ENCODE results near the gene SAMHD1. TPM values are rescaled to one million over a fixed set of nuclear protein-coding genes. Genes with fewer than 3 reads are reported as not detected.

Gene SAMHD1
- total and polyA plus RNA-seq, 2 of the 13 experiments (the other 11 are each of a cell fraction or from before 2014, with no cell fraction given), result 16.9 to 43.5 TPM

GRCh38 chr20:36969478-36970186 is 18.1 kb upstream of the SAMHD1 start (continued):
- TF ChIP-seq, protein P1, sequence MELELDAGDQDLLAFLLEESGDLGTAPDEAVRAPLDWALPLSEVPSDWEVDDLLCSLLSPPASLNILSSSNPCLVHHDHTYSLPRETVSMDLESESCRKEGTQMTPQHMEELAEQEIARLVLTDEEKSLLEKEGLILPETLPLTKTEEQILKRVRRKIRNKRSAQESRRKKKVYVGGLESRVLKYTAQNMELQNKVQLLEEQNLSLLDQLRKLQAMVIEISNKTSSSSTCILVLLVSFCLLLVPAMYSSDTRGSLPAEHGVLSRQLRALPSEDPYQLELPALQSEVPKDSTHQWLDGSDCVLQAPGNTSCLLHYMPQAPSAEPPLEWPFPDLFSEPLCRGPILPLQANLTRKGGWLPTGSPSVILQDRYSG (CRISPR knock-in tag; IDR thresholded peaks at IDR 0.05), result no peak
- TF ChIP-seq ZNF687 (CRISPR knock-in tag; IDR thresholded peaks at IDR 0.05), result no peak
- TF ChIP-seq ZNF430 (CRISPR knock-in tag; IDR thresholded peaks at IDR 0.05), result no peak
- TF ChIP-seq ZNF879 (CRISPR knock-in tag; IDR thresholded peaks at IDR 0.05), result no peak
- no peak for TF ChIP-seq DNMT3B (CRISPR knock-in tag; conservative IDR thresholded peaks at IDR 0.05)
- TF ChIP-seq RELA (CRISPR knock-in tag; IDR thresholded peaks at IDR 0.05), result no peak
- peak; percentile 32; the same call in 1 of the 2 replicates for TF ChIP-seq ARID4A (CRISPR knock-in tag; IDR thresholded peaks at IDR 0.05; ENCODE audit: borderline replicate concordance)
- TF ChIP-seq ZNF883 (CRISPR knock-in tag; IDR thresholded peaks at IDR 0.05; ENCODE audit: not compliant biosample characterization), result peak; percentile 53
- TF ChIP-seq PAX8 (CRISPR knock-in tag; IDR thresholded peaks at IDR 0.05; ENCODE audit: borderline replicate concordance), result no peak
- no peak for TF ChIP-seq ZMAT3 (CRISPR knock-in tag; conservative IDR thresholded peaks at IDR 0.05)
- 0 out of 4 replicates have a peak, but pooled peaks of 1 of the 2 experiments have one; percentile 41 for TF ChIP-seq KLF16 (CRISPR knock-in tag; IDR thresholded peaks at IDR 0.05)
- no peak for TF ChIP-seq TAF1 (CRISPR knock-in tag; IDR thresholded peaks at IDR 0.05)
- TF ChIP-seq ZNF737 (CRISPR knock-in tag; IDR thresholded peaks at IDR 0.05; ENCODE audit: borderline replicate concordance), result no peak
- TF ChIP-seq, protein P2, sequence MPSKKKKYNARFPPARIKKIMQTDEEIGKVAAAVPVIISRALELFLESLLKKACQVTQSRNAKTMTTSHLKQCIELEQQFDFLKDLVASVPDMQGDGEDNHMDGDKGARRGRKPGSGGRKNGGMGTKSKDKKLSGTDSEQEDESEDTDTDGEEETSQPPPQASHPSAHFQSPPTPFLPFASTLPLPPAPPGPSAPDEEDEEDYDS (CRISPR knock-in tag; IDR thresholded peaks at IDR 0.05), result 0 out of 2 replicates have a peak, but pooled peaks have one; percentile 18
- TF ChIP-seq BCL6 (CRISPR knock-in tag; IDR thresholded peaks at IDR 0.05), result peak; percentile 16; the same call in 1 of the 2 replicates
- TF ChIP-seq ZNF780A (CRISPR knock-in tag; IDR thresholded peaks at IDR 0.05), result no peak
- no peak for TF ChIP-seq CBX2 (IDR thresholded peaks at IDR 0.05; ENCODE audit: low read depth, low read length)
- TF ChIP-seq CBX2 (CRISPR knock-in tag; IDR thresholded peaks at IDR 0.05; ENCODE audit: low read depth), result no peak
- no peak for TF ChIP-seq PITX1 (CRISPR knock-in tag; IDR thresholded peaks at IDR 0.05)
